Measurements from ENCODE around the gene TNFRSF8. TPM values are rescaled to one million over a fixed set of nuclear protein-coding genes. Genes with fewer than 3 reads are reported as not detected.

TNFRSF8 gene
- total RNA-seq, 1 experiment from 2014 or later: 2.9 TPM

DNA sequence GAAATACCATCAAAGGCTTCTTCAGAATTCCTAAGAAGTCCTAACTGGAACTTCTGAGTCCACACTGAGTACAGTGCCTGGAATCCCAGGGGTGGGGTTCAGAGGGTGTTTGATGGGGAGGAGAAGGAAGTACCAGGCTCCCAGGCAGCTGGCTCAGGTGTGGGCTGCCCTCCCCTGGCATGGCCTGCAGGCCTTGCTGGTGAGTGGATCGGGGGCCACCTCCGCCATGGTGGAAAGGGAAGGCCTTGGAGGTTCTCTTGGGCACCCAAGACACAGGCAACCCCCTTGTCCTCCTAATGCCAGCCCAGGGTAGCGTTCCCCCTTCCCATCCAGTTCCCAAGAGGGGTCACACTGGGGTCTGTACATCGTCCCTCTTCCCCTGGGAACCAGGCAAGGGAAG lies 76.9 kb downstream of the TNFRSF8 start:
- Mint-ChIP-seq H3K36me3 (ENCODE audit: insufficient read depth in 1 of 3, low read depth in 3 of 3) (no peaks in the 10 kb centered on the region; a peak in 1 of 7 replicates), H3K27ac (no peak overlapping the region), H3K4me3 (no peak overlapping the region), H3K9me3 (no peaks in the 10 kb centered on the region), H3K4me1 (peaks cover 0 to 14% of the 10 kb centered on the region in 2 experiments; a peak in 2 of 4 replicates), H3K27me3 (ENCODE audit: low read depth) (no peaks in the 10 kb centered on the region)
- Histone ChIP-seq H2BK20ac (ENCODE audit: low read depth, low read length, poor library complexity, severe bottlenecking) (no peak overlapping the region), H3K79me1 (ENCODE audit: insufficient read depth, low read depth, low read length, poor library complexity, severe bottlenecking) (no peaks in the 10 kb centered on the region), H3T11ph (ENCODE audit: low read length) (no peak overlapping the region), H3K23me2 (ENCODE audit: insufficient read length, low read depth, low read length, poor library complexity, severe bottlenecking) (no peaks in the 10 kb centered on the region), H3K79me2 (ENCODE audit: insufficient read depth, low read length) (no peaks in the 10 kb centered on the region), H3K18ac (ENCODE audit: insufficient read length, low read depth, low read length) (no peak overlapping the region), H3K4me2 (ENCODE audit: insufficient read depth, insufficient read length, low read length) (no peak overlapping the region), H3K56ac (ENCODE audit: insufficient read length, low read depth, low read length) (no peak overlapping the region), H2BK15ac (ENCODE audit: low read depth, low read length) (no peak overlapping the region), H3K27me3 (ENCODE audit: insufficient read depth, low read length) (no peaks in the 10 kb centered on the region), H4K8ac (replicated peaks; ENCODE audit: insufficient read length, low read depth, low read length) (no peak overlapping the region), H4K20me1 (ENCODE audit: control insufficient read depth, insufficient read depth, insufficient read length) (no peaks in the 10 kb centered on the region), H3K4me1 (ENCODE audit: insufficient read depth, low read length) (no peaks in the 10 kb centered on the region), H3K14ac (ENCODE audit: insufficient read depth, low read length) (no peak overlapping the region; the same call in 1 of the 2 replicates), H3K23ac (ENCODE audit: insufficient read length, low read depth, low read length) (no peak overlapping the region), H2BK5ac (ENCODE audit: insufficient read length, low read length) (no peak overlapping the region), H2BK12ac (ENCODE audit: insufficient read length, low read depth, low read length) (no peak overlapping the region), H3K27ac (ENCODE audit: insufficient read length, low read depth, low read length) (no peak overlapping the region), H3K4ac (ENCODE audit: low read depth, low read length) (no peak overlapping the region), H4K5ac (ENCODE audit: insufficient read length, low read depth, low read length) (no peak overlapping the region), H3K9me3 (ENCODE audit: control insufficient read depth, low read depth, low read length) (no peaks in the 10 kb centered on the region), H4K91ac (ENCODE audit: insufficient read length, low read depth, low read length) (no peak overlapping the region), H2AFZ (ENCODE audit: low read length) (no peak overlapping the region), H3K9ac (ENCODE audit: extremely low read depth, insufficient read length, low read length) (no peak overlapping the region), H2BK120ac (ENCODE audit: low read depth, low read length, poor library complexity, severe bottlenecking) (no peak overlapping the region), H2AK5ac (ENCODE audit: insufficient read length, low read length) (no peak overlapping the region)
- no peak for DNase-seq
- TF ChIP-seq, protein P1, sequence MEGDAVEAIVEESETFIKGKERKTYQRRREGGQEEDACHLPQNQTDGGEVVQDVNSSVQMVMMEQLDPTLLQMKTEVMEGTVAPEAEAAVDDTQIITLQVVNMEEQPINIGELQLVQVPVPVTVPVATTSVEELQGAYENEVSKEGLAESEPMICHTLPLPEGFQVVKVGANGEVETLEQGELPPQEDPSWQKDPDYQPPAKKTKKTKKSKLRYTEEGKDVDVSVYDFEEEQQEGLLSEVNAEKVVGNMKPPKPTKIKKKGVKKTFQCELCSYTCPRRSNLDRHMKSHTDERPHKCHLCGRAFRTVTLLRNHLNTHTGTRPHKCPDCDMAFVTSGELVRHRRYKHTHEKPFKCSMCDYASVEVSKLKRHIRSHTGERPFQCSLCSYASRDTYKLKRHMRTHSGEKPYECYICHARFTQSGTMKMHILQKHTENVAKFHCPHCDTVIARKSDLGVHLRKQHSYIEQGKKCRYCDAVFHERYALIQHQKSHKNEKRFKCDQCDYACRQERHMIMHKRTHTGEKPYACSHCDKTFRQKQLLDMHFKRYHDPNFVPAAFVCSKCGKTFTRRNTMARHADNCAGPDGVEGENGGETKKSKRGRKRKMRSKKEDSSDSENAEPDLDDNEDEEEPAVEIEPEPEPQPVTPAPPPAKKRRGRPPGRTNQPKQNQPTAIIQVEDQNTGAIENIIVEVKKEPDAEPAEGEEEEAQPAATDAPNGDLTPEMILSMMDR (conservative IDR thresholded peaks at IDR 0.05): no peak
- no CpG with 5 or more reads among the region's 4 CpGs for WGBS (ENCODE audit: extremely low coverage, insufficient read length, low lambda C conversion rate)
